Stimulated activated CD8-positive, alpha-beta memory T cell treated with anti-CD3 and anti-CD28 coated beads, Interleukin-2, amount 100 ng/mL, for 48 hours (primary cell): ENCODE measurements around the gene ARHGAP42.
"Not testable (repeated sequence)": the region's sequence is repeated elsewhere in the genome, so short reads cannot be mapped to it uniquely, and the experiment has no call there.

ENCODE experiments used
- DNase-seq, 2 donors: peaks; one replicate each; pipeline ENCODE4 v3.0.0-alpha.2; 2020; ENCODE audit warnings: low read depth in 2 of 2

The ARHGAP42 gene

DNA sequence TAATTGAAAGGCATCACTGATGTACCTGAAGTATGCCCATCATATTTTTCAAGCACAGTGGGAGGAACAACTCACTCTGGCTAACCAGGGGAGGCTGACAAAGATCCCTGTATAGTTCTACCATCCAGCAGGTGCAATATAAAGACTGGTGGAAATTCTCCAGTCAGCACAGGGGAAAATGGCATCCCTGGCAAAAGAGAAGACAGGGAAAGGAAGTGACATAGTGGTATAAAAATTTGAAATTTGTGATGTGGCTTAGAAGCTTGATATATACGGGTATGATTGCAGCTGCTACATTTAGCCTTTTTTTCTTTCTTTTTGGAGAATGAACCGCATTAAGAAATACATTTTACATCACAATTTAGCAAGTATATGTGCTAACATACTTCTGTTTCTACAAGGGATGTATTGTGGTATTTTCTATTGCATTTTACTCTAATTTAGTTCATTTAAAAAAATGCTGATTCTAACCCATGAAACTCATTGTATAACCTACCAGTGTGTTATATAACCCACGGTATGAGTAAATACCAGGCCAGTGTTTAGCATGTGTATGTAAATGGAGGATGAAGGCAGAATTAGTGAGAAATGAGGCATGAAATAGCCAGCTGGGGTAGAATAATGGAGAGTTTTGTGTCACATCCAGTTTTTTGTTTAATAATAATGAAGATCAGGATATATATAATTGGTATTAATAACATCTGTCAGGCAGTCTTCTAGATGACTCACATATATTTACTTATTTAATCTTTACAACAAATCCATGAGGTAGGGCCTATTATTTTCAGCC lies 186.1 kb downstream of the ARHGAP42 start:
- DNase-seq, result no peak

DNA sequence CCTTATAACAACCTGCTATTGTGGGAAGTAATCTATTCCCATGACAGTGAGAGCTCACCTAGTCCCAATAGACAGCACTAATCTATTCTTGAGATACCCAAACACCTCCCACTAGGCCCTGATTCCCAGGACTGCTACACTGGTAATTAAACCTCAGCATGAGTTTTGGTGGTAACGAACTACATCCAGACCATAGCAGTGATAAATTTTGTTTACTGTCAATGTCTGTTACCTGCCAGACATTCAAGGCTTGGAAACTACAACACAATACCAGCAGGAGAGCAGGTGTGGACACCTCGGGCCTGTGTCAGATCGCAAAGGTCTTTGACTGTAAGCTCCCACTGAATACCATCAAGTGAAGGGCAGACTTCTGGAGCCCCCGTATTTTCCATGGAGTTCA lies 187.1 kb downstream of the ARHGAP42 start:
- no peak for DNase-seq

DNA sequence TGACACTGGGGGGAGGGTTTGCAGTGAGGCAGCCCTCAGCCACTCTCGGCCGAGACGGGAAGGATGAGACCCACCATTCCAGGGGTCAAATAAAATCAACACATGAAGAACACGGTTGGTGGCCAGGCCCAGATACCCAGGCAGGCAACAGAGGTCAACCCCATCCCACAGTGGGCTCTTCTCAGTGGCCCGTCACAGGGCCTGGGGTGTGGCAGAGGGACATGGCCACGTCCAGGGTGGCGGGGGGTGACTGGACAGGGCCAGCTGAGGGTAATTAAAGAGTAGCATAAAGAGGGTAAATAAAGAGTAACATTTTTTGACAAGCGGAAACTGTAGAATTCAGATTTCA lies 188.4 kb downstream of the ARHGAP42 start:
- no peak for DNase-seq

DNA sequence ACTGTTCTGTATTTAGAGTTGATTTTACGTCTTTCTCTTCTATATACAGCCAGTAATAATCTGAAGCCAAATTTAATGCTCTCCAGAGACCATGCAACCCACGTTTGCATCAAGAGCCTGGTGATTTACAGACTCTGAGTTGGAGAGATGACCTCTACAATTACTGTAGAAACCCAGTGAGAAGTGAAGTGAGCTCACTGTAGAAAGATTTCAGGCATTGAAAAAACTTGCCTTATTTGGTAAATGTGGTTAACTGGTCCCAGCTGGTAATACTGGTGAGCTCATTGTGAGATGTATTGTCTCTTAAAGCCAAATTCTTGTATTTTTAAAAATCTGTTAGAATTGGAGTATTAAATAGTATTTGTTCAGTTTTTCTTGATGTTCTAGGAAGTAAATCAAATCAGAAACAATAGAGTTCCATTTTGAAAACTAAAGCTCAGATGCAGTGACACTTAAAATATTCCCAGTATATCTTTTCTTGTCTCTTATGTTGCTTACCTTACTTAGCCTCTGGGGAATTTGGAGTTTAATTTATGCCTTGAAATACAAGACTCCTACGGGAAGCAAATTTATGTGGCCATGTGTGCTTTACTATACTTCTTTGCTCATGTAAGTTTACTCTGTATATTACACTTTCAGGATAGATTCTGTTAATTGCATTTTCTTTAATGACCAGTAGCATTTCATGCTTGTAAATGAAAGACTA lies 189.9 kb downstream of the ARHGAP42 start:
- no peak for DNase-seq

DNA sequence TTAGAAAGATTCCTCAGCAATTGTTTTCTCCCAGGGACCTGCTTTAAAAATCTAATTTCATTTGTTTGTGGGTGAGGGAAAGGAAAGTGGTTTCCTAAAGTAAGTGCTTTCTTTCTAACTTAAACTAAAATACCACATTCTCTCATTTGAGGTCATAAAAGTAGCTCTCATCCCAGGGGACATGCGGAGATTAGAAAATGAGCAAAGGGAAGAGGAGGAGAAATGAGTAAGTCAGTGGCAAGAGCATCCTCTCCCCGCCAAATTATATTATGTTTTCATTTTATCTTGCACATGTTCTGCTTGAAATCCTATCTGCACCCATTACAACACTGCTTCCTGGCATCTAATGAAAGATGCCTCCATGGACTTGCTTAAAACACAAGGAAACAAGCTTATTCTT lies 191.4 kb downstream of the ARHGAP42 start:
- DNase-seq, result no peak

DNA sequence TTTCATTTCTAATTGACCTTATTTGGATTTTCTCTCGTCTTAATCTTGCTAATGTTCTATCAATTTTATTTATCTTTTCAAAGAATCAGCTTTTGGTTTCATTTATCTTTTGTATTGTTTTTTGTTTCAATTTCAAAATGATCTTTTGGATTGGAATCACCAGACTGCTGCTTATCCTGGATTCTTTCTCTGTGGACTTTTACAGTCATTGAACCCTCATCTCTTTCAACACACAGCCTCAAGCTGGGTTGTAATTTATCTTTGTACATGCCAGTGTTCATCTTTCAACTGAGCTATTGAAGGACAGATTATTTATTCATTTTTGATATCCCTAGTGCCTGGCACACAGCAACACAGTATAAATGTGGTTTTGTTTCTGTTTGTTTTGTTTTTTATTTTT lies 195.9 kb downstream of the ARHGAP42 start:
- no peak for DNase-seq

DNA sequence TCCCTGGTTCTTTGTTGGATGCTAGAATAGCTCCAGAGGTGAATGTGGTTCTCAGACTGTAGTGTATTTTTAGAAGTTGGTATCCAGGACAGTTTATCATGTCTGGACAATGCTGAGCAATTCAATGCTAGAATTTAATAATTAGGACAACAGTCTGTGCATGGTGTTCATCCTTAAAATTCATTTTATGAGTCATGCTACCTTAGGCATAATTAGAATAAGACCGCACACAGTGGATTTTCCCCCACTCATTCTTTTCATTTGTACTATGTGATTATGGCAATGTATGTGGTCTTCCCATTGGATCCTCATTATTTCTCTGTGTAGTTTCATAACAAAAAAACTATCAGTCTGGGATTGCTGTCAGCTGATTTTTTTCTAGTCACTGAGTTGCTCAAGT lies 196.7 kb downstream of the ARHGAP42 start:
- no peak for DNase-seq

DNA sequence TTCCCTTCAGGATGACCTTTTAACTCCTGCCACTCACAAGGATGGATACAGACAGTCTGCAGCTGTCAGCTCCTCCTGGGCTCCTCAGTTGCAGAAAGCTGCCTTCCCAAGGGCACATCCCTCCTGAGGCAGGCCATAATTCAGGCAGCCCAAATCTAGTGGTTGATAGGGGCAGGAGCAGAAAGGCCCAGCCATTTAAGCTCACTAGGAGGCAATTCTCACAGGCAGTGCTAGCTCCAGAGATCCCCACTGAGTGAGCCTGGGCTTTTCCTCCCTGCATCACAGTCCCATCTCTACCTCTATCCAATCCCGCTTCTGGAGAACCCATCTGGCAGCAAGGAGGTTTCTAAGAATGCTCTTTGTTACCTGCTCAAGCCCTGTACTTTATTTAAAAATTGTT lies 200.6 kb downstream of the ARHGAP42 start:
- no peak for DNase-seq

DNA sequence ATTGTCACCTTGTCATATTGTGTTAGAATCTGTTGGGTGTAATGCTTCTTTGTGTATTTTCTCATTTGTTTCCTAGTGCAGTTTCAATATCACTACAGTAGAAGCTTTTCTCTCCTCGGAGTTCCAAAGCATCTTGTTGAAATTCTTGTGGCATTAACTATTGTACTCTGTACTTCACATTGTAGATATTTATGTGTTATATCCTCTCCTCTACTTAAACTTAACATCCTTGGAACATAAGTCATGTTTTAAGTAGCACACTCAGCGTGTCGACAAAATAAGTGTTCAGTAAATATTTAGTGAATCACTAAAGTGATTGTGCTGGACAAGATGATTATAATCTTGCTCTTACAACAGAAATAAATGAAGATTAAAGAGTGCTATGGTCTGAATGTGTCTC lies 201.7 kb downstream of the ARHGAP42 start:
- no peak for DNase-seq

DNA sequence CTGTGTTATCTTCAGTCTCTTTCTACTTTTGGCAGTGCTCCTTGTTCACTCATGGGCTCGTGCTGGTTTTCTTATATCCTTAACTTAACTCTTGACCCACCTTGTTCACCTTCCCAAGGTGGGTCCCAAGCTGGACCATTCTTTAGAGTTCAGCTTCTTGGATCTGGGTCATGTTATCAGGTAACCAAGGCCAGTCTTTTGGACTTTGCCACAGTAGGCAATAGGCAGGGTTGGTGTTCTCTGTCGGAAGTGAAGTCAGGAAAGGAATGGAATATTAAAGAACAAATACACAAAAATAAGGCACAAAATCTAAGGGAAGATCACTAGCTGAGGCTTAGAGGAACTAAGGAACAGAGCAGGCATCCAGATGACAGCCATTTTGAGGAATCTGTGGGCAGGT lies 202.7 kb downstream of the ARHGAP42 start:
- DNase-seq, result no peak

DNA sequence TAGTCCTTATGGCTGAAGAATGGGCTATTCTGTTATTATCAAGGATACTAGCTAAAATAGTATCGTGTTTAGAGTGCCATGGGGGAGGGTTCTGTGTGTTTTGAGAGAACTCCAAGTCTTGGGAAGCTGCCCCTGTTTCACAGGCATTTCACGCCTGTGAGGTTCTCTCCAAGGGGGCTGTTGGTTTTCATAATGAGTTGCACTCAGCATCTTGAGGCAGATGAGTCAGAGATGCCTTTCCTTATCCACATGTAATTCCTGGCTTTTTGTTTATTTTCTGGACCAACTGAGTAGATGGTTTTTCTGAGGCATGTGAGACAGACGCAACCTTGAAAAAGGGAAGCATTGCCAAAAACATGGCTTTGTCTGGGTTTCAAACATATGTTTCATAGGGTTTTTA lies 203.7 kb downstream of the ARHGAP42 start:
- no peak for DNase-seq

DNA sequence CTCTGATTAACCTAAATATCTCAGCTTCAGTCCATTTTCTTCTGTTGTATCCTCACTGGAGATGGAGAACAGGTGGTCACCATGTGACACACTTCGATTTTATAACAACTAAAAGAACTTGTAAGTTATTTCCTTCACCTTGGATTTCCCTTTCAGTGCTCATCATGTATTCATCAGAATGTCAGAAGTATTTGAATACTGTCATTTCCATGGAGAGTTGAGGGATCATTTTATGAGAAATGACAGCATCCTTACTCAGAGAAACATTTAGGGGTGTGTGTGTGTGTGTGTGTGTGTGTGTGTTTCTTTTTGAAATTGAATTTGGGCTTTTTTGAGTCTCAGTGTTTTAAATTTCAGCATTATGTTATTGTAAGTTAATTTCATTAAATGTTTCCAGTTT lies 205.8 kb downstream of the ARHGAP42 start:
- DNase-seq, result no peak

DNA sequence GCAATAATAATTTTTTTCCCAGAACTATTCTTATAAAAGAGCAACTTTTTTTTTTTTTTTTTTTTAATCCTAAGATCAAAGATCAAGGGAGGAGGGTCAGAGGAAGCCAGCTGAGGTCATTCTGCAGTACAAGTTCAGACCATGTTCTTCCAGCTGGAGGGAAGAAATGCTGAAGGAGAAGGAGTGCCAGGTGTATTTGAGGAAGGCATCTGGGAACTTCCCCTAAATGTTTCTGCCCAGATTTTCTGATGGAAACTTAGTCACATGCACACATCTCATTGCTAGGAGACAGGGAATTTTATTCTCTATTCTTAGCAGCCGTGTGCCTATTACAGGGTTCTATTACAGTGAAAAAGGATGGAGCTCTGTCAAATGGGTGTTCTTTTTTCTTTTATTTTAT lies 208.4 kb downstream of the ARHGAP42 start:
- DNase-seq, result no peak

DNA sequence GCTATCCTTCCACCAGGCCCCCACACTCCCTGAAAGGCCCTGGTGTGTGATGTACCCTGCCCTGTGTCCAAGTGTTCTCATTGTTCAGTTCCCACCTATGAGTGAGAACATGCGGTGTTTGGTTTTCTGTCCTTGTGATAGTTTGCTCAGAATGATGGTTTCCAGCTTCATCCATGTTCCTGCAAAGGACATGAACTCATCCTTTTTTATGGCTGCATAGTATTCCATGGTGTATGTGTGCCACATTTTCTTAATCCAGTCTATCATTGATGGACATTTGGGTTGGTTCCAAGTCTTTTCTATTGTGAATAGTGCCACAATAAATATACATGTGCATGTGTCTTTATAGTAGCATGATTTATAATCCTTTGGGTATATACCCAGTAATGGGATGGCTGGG lies 208.9 kb downstream of the ARHGAP42 start:
- DNase-seq, result not testable (repeated sequence)

DNA sequence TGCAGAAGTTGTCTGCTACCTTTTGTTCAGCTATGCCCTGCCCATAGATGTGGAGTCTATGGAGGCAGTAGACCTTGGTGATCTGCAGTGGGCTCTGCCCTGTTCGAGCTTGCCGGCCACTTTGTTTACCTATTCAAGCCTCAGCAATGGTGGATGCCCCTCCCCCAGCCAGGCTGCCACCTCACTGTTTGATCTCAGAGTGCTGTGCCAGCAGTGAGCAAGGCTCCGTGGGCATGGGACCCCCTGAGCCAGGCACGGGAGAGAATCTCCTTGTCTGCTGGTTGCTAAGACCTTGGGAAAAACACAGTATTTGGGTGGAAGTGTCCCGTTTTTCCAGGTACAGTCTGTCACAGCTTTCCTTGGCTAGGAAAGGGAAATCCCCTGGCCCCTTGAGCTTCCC lies 214.4 kb downstream of the ARHGAP42 start:
- not testable (repeated sequence) for DNase-seq

DNA sequence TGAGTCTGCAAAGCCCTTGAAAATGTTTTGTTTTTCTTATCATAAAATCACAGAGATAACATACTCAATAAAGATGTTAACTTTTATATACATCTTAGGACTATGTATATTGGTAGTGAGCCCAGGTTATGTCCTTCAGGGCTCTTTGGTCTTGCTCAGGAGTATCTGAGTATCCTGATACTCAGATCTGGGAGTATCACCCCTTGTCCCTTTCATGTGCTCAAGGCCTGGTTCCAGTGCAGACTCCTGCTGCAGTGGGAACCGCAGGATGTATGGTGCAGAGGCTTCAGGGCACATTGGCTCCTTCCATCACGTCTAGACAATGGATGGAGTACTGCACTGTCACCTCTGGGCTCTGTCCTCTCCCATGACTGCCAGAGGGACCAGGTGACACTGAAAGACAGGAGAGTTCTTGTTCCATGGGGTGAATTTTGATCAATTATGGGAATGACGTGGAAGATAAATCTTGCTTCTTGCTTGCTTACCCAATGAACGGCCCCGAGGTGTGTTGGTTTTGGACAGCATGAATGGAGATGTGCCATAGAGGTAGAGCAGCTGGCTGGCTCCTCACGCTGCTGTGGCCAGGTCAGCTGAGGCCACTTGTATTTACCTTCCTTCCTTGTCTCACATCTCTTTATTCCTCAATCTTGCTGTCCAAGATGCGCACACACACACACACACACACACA lies 215.5 kb downstream of the ARHGAP42 start:
- DNase-seq, result no peak

DNA sequence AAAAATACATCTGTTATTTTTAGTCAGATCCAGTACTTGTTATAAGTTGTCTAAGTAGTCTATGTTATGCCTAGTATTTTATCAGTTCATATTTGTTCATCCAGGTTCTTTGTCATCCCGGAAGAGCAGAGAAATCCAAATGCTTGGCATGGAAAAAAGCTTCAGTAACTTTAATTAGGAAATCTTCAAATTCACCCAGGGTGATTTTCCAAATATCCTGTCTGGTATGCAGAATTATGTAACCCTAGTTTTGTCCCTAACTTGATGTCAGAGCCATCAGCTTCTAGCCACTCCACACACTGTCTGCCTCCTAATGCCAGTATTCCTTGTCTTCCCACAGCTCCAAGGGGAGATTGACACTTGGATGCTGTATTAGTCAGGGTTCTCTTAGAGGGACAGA lies 216.2 kb downstream of the ARHGAP42 start:
- no peak for DNase-seq

DNA sequence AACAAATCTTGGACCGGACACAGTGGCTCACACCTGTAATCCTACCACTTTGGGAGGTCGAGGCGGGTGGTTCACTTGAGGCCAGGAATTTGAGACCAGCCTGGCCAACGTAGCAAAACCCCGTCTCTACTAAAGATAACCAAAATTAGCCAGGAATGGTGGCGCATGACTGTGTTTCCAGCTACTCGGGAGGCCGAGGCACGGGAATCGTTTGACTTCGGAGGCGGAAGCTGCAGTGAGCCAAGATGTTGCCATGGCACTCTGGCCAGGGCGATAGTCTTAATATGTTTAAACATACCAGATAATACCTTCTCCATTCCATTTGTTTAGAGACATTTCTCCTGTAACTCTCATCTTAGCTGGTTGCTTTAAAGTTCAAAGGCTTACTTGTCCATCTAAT lies 218.6 kb downstream of the ARHGAP42 start:
- DNase-seq, result no peak

DNA sequence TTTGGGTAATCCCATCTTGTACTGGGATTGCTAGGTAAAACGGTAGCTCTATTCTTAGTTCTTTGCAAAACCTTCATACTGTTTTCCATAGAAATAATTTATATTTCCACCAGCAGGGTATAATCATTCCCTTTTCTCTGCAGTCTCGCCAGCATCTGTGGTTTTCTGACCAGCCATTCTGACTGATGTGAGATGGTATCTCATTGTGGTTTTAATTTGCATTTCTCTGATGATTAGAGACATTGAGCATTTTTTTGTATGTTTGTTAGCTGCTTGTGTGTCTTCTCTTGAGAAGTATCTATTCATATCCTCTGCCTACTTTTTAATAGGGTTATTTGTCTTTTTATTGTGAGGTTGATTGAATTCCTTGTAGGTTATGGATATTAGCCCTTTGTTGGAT lies 221.7 kb downstream of the ARHGAP42 start:
- DNase-seq, result no peak

DNA sequence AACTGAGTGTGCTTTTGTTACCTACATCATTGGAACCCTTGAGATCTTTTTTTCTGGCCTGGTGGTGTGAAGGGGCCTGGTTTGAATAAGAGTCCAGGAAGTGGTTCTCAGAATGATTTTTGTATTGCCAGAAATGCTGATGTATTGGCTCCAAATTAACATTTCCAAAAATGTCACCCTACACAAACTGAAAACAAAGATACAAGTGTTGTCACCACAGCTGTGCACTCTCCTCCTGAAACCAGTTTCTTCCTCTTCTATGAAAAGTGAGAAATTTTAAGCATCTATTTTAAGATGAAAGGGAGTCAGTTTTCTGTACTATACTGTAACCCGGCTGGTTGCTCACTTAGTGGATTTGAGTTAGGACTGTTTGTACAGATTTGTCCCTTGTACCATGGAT lies 223.7 kb downstream of the ARHGAP42 start:
- DNase-seq, result no peak

DNA sequence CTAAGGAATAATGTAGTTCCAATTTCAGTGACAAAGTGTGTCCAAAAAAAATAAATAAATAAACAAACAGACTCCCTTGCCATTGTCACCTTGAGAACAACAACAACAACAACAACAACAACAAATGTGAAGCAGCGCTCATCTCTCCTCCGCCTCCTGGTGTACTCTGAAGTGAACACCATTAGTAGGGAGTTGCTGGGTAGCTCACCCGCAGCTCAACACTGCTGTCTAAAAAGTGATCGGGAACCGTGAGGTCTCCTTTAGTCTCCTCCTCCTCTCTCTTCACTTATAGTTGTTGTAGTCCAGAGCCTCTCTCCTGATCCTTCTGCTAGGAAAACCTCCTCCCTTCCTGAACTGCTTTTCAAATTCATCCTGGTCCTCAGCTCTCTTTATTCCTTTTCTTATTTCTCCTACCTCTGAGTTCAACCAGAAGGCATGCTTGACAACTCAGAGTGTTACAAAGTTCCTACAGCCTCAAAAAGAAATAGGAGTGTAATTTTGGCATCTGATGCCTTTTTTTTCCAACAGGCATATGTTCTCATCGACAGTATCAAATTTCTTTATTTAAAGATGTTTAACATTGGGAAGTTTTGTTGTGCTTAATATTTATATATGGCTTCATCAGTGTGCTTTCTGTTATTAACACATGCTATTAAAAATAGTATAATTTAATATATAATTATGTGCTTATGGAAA lies 227.5 kb downstream of the ARHGAP42 start:
- DNase-seq, result no peak
